GM19468 (cell line): ENCODE measurements around the gene PACS2.

Experiments
- ATAC-seq: cut with Tn5 transposase; IDR thresholded peaks from one replicate; pipeline ENCODE4 v1.9.1; 2021; ENCODE audit warnings: mild to moderate bottlenecking, moderate library complexity, moderate number of reproducible peaks; ENCODE audit not compliant: unreplicated experiment; ENCODE audit errors: extremely low read depth

Gene PACS2

DNA sequence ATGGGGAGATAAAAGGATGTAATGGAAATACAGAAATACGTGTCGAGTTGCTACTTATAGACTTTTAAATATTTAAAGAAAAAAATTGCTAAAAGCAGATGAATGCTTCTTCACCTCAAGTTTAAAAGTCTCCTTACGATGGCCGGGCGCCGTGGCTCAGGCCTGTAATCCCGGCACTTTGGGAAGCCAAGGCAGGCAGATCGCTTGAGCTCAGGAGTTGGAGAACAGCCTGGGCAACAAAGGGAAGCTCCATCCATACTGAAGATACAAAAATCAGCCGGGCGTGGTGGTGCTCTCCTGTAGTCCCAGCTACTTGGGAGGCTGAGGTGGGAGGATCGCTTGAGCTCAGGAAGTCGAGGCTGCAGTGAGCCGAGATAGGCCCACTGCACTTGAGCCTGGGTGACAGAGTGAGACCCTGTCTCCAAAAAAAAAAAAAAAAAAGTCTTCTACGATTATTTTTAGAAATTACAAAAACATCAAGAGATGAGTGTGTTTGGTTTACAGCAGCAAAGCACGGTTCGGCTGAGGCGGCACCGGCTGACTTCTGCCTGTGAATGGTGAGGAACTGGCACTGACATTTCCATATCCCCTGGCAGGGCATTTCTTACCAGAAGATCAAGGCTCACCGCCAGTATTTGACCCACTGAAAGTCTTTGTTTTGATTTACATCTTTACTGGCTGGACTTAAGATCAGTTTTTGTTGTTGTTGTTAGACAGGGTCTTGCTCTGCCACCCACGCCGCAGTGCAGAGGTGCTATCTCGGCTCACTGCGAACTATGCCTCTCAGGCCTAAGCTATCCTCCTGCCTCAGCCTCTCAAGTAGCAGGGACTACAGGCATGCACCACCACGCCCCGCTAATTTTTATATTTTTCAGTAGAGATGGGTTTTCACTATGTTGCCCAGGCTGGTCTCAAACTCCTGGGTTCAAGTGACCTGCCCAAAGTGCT is 101.2 kb downstream of the PACS2 start:
- ATAC-seq, result no peak

DNA sequence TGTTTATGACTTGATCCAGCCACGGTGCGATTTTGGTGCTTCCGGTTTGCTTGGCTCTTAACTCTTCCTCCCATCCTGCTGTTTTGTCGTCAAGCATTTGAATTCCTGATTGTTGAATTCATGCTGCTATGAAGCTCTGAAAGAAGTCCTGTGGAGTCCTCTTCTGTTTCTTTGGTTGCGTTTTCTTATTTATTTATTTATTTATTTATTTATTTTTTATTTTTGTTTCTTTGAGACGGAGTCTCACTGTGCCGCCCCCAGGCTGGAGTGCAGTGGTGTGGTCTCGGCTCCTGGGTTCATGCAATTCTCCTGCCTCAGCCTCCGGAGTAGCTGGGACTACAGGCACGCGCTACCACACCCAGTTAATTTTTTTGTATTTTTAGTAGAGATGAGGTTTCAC is 102.1 kb downstream of the PACS2 start:
- no peak for ATAC-seq

DNA sequence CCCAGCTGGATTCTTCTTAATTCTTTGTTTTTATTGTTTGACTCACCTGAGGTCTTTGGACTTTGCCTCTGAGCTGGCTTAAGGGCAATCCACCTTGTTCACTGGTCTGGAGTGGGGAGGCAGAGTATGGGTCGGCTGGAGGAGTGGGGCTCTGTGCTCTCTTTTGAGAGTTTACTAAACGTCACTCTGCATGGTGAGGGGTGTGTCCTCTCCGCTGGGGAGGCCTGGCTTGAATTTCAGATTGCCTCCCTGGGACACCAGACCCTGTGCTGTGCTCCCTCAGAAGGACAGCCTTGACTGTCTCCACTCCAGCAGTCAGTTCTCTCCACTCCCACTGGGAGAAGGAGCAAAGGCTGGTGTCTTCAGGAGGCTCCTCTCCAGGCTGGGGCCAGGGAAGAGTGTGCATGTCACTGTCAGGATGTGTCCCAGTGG is 103.2 kb downstream of the PACS2 start:
- no peak for ATAC-seq

DNA sequence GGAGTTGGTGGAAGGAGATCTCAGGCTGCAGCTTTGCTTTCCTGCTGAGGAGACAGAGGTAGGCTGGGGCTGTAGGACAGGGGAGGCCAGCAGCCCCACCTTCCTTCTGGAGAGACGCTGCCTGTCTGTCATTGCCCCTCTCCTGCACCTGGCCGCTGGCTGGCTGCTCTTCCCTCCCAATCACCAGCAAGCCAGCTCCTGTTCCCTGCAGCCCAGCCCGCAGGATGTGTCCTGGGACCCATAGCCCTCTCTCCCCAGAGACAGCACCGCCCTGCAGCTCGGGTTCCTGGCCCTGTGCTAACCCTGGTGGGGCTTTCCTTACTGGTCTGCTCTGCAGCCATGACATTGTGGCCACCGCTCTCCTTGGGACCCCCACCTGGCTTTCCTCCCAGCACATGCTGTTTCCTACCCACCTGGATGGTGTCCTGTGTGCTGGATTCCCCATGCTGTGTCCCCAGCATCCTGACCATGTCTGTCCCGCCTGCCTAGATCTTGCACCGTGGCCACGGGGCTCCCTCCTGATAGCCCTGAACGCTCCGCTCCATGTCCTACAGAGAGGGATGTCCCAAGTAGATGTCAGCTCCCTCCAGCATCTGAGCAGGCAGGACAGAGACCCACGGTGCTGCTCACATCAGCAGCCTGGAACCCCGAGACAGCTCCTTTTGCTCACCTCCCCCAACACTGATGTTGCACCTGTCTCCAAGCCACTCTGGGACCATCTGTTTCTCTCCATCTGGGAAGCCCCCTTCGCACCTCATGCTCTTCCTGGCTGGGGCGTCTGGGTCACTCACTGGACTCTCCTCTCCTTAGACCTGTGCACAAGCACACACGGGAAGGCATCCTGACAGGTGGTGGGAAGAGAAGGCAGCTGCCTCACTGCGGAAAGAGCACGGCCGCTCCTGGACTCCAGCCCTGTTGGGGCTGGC is 104.0 kb downstream of the PACS2 start:
- no peak for ATAC-seq

DNA sequence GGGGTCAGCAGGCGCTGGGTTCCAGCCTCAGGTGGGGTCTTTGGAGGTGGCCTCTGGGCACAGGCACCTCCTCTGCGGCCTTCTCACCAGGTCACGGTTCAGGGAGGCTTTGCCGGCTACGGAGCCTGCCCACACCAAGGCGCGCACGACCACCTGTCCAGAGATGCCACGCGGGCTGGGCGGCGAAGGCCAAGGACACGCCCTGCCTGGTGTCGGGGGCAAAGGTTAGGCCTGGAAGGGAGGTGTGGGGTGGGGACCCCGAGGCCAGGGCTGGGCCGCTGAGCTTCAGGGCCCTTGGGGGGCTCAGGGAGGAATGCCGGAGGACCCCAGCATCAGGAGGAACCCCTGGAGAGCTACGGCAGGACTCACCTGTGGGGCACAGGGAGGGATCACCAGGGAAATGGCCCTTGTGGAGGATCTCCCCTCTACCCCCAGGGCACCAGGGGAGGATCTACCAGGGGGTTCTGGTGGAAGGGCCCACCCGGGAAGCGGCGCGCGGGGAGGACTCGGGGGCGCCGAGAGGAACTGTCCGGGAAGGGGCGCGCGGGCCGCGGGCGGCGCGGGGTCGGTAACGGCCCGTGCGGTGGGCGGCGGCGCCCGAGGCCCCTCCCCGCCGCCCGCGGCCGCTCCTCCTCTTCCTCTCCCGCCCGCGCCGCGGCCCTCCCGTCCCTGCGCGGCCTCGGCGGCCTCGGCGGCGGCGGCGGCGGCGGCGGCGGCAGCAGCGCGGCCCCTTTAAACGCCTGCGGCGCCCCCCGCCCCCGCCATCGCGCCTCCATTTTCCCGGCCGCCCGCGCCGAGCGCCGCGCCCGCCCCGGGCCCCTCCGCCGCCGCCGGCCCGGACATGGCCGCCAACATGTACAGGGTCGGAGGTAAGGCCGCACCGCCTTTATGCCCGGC is 104.9 kb downstream of the PACS2 start, which contains the start of gene MTA1:
Gene MTA1, plus strand, starts transcription at position 633 of the 897 bp plus-strand sequence. Its CDS starts 209 bp downstream, at position 842.
- no peak for ATAC-seq

DNA sequence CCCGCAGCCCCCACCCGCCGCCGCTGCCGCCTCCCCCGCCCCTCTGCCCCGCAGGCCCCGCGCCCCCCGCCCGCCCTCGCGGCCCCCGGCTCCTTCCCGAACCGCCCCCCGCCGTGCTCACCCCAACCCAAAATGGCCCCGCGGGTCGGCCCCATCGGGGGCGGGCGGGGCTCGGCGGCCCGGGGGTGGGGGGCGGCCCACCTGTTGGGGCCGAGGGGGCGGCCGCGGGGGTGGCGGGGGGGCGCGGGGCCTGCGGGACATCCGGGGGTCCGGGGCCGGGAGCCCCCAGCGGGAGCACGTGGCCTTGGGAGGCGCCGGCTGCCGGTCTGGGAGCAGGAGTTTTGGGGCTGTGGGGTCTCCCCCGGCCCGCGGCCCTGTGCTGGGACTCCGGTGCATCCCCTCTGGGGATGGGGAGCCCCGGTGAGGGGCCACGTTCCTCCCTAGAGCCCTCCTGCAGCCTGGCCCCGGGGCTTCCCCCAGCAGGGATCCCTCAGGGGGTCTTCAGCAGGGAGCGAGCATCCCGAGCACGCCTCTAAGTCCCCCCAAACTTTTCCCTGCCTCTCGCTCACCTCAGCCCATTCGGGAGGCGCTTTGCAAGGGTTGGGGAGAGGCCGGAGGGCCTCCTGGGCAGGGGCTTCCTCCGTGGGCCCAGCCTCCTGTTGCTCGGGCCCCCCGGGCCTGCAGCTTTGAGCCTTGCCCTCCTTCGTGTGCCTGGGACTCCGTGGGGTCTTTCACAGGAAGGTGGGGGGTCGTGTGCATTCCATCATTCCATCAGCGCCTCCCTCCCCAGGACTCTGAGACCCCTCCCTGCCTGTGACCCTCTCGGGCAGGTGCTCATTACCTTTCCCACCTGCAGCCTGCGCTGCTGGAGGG is 105.8 kb downstream of the PACS2 start:
- no peak for ATAC-seq

DNA sequence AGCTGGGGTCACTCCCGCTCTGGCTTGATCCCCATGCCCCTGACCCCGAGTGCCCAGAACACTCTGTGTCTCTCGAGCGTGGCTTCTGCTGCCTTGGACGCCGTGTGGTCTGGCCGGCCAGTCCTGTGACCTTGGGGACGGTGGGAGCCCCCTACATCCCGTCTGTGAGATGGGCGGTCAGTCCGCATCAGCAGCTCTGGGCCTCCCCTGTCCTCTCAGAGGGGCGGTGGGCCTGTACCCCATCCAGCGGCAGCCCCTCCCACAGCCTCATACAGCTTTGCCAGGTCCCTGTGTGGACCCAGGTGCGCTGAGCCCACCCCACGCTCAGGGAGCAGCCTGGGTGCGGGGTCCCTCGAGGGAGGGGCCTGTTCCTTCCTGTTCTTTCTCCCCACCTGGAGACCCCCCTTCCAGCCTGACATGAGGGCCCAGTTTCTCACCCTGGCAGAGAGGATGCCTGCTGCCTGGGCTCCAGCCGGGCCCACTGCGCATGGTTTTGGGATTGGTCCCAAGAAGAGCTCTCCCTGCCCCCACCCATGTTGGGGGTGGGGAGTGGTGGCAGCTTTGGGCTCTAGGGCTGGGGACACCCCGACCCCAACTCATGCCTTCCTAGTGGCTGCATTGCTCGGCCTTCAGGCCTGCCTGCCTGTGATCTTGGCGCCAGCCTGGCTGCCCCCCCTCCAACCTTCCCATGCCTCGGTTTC is 106.6 kb downstream of the PACS2 start:
- no peak for ATAC-seq

DNA sequence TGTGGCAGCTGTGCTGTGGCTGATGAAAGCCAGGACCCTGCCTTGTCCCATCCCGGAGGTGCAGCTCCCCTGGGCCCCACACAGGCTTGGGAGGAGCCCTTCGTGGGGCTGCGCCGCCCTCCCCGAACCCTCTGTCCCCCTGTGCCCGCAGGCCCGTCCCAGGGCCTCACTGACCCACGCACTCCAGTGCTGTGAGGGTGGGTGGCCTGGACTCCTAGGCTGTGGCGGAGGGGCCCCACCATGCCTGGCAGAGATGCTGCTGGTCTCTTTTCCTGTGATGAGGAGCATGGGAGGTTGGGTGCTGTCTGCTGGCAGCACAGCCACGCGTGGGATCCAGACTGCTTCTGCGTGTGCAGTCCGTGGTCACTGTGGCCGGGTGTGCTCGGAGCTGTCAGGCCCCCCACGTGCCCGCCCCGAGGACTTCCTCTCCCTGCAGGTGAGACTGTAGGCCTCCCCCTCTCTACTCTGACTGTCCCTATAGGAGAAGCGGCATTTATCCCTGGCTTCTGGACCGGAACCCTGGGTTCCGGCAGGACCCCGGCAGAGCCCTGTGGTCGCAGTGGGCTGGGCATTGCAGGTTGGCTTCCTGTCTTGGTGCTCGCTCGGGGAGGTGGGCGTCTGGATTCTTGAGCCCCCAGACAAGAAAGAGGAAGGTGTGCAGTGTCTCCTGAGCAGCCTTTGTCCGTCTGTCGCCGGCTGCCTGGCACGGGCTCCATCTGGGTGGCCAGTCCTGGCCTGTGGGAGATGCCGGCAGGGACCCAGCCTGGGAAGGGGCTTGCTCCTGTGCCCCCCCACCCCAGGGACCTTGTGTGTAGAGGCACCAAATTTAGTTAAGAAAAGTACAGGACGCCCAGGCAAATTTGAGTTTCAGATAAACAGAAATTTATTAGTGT is 107.4 kb downstream of the PACS2 start:
- ATAC-seq, result no peak

DNA sequence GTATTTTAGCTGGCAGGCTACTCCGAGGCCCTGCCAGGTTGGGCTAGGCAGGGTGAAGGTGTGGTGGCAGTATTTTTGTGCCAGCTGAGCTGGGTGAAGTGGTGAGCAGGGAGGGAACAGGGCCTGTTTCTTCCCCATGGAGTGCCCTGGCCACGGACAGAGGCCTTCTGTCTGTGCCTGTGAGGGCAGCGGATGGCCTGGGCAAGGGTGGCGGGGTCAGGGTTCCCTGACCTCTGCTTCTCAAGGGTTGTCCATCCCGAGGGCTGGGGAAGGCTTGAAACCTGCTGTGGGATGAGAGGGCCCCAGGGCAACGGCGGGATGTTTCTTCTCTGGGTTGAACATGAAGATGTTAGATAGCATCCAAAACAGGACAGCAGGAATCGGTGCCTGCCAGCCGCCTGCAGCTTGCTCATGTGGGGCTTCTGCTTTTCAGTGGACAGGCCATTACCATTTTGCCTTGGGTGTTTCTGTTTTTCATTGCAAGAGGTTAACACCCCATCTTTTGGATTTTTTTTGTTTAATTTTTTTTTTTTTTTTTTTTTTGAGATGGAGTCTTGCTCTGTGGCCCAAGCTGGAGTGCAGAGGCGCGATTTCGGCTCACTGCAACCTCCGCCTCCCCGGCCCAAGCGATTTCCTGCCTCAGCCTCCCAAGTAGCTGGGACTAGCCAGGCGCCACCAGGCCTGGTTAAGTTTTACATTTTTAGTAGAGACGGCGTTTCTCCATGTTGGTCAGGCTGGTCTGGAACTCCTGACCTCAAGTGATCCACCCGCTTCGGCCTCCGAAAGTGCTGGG is 108.3 kb downstream of the PACS2 start:
- no peak for ATAC-seq

DNA sequence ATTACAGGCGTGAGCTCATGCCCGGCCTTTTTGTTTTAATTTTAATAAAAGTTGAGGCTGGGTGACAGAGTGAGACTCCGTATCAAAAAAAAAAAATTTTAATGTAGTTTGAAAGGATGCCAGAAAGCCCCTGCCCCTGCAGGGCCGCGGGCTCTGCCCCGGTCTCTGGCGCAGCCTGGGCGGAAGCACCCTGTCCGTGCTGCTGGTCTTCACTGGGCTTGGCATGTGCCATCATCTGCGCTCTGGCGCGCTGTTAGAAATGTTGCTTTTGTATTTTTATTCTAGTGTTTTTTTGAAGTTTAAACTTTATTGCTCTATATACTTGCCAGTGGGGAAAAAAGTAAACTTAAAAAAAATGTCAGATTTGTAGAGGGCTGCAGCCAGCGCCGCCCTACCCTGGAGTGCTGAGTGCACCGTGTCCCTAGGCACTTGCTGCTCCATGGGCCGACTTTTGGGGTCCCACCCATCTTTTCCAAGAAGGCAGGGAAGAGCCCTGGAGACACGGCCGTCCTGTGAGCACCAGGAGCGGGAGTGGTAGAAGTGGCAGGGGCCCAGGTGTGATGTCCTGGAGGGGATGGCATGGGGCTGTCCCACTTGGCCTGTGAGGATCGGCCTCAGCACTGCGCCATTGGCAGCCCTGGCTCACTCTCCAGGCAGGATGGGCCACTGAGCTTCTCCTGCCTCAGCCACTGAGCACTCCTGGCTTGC is 109.1 kb downstream of the PACS2 start:
- ATAC-seq, result no peak

DNA sequence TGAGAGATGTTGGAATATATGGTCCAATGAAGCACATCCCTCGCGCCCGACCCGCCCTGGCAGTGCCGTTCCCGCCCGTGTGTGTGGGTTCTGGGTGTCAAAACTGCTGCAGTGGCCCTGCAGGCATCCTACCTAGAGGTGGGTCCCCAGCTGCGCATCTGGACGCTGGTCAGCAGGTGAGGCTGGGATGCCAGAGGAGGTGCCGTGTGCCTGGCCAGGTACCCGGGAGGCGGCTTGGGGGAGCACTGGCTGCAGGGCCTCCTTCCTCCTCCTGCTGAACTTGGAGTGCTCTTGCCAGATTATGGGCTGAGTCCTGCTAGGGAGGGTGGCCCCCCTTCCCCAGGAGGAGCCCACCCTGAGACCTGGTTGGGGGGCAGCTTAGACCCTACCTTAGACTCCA is 110.3 kb downstream of the PACS2 start:
- no peak for ATAC-seq

DNA sequence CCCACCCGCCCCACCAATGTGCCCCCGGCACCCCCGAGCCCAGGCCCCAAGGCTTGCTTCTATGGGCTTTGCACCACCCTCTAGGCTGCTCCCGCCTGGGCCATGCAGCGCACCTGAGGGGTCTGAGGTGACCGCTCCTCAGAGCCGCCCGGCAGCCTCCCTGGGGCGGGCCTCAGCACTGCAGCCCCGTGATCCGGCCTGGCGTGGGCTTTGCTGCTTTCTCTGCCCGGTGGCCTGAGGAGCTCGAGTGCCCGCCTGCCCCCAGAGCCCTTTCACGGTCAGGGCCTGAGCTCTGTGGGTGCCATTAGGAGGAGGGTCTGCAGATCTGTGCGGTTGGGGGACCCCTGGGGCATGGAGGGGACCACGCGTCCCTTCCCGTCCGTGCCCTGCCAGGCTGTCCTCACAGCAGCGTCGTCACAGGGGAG is 111.3 kb downstream of the PACS2 start:
- no peak for ATAC-seq

DNA sequence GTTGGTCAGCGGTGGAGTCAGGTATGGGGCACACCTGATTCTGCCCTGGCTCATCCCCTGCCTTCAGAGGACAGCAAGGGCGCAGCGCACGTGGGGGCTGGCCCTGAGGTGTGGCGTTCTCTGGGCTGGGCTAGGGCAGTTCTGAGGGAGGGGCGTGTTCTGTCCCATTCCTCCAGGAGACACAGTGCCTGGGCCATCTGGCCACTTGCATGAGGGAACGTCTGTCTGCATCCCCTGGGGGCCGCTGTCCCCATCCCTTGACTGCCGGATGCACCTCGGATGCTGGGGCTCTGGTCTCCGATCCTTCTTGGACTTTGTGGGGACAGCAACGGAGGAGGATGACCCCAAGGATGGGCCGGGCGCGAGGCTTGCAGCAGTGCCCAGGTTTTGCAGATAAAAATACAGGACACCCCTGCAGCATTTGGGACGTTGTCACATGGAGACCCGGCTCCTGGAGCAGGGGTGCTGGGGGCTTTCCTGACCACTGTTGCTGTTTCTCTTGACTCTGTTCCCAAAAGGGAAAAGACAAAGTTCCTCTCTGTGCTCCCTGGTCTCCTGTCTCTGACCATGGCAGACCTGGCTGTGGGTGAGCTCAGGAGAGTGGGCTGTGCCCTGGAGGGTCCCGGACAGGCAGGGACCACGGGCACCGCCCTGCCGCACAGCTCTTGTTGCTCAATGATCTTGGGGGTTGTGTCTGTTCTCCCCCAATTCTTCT is 112.0 kb downstream of the PACS2 start:
- ATAC-seq, result no peak

DNA sequence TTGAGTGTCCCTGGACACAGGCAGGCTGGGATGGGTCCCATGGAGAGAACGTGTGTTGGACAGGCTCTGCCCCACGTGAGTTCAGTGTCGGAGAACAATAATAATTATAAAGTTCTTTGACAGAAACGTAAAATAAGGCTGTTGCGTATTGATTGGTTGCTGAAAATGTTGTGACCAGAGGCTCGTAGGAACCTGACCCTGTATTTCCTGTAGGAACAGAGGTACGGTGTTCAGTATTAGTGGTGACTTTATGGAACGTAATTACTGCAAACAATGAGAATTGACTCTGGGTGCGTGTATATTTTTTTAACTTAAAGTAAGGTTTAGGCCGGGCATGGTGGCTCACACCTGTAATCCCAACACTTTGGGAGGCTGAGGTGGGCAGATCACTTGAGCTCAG is 112.9 kb downstream of the PACS2 start:
- no peak for ATAC-seq

DNA sequence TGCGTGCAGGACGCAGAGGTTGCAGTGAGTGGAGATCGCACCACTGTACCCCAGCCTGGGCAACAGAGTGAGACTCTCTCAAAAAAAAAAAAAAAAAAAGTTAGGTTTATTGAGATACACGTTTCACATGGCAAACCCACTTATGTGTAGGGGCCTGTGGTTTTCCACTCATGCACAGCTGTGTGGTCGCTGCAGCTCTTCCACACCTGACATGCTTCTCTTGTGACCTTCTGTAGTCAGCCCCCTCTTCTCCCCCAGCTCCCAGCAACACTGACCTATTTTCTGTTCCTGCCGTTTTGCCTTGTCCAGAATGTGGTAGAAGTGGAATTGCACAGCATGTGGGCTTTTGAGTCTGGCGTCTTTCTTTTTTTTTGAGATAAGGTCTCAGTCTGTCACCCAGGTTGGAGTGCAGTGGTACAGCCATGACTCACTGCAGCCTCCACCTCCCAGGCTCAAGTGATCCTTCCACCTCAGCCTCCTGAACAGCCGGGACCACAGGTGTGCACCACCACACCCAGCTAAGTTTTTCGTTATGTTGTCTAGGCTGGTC is 113.5 kb downstream of the PACS2 start:
- no peak for ATAC-seq
